Right lobe of liver (tissue), 6 donors: Measurements from ENCODE around the gene TNRC6C. TPM values are rescaled to one million over a fixed set of nuclear protein-coding genes. Genes with fewer than 3 reads are reported as not detected.
A peak's percentile ranks its signal among the peaks of the same experiment; 100 is the strongest.

Experiments
- ATAC-seq, 4 donors: fragments of 200-7000 bp; cut with Tn5 transposase; one replicate each; pipeline ENCODE4 v1.9.1; 2020; ENCODE audit warnings: mild to moderate bottlenecking in 4 of 4, moderate library complexity in 4 of 4
- DNase-seq, 3 donors: peaks; one replicate each; pipeline ENCODE4 v3.0.0-alpha.2; 2020
- H3K27ac ChIP-seq, 3 donors: fragments of 200-600 bp; one replicate each; pipeline ENCODE4 v1.8.0; 2022
- H3K27me3 ChIP-seq, 2 donors: fragments of 200-600 bp; one replicate each; pipeline ENCODE4 v1.8.0; 2022
- H3K36me3 ChIP-seq, 4 donors: fragments of 200-600 bp; sonication (generic) in 1 of 4; one replicate each; pipeline versions ENCODE4 v1.5.1 to v1.8.0; 2017 to 2022; ENCODE audit warnings: control low read depth in 1 of 4
- H3K4me1 ChIP-seq, 4 donors: fragments of 200-600 bp; sonication (generic) in 1 of 4; one replicate each; pipeline versions ENCODE4 v1.5.1 to v1.8.0; 2017 to 2022; ENCODE audit warnings: control low read depth in 1 of 4
- H3K4me3 ChIP-seq, 3 donors: fragments of 200-600 bp; one replicate each; pipeline ENCODE4 v1.8.0; 2022
- H3K9me3 ChIP-seq, 4 donors: fragments of 200-600 bp; sonication (generic) in 1 of 4; one replicate each; pipeline versions ENCODE4 v1.5.1 to v1.8.0; 2017 to 2022; ENCODE audit warnings: control low read depth in 1 of 4
- CTCF ChIP-seq, 4 donors: fragments of 200-600 bp in 3 of 4; fragments of 450-650 bp in 1 of 4; IDR thresholded peaks; one replicate each; pipeline versions ENCODE4 v1.5.1 to v1.8.0; 2016 to 2022; ENCODE audit warnings: antibody characterized with exemption in 4 of 4, mild to moderate bottlenecking in 2 of 4
- POLR2A ChIP-seq: fragments of 450-650 bp; IDR thresholded peaks from one replicate; pipeline ENCODE4 v1.6.1; 2017; ENCODE audit warnings: antibody characterized with exemption, mild to moderate bottlenecking
- WGBS: methylation state at CpG from one replicate; pipeline ENCODE4 v1.1.6; 2018; ENCODE audit warnings: low coverage, low lambda C conversion rate; ENCODE audit not compliant: insufficient coverage; ENCODE audit errors: missing lambda C conversion rate; 5-methylcytosine and 5-hydroxymethylcytosine counted together
- intact Hi-C, 2 donors: fragments of 100-400 bp; cut with DNase I; formaldehyde crosslinking; loops; one replicate each; pipeline versions ENCODE4 v1.11.2 to v1.14.1; 2022
- total RNA-seq, 6 experiments: library from RNA; depleted of rRNA in 2 of 6; stranded (reverse); fragments of >200 nt in 2 of 6; fragmentation: NEBNext Ultra II Directional in 3 of 6; extraction: Animal tissue kit (Norgen Biotek cat#: 25700) in 3 of 6; gene quantifications; one replicate each; pipeline versions ENCODE4 v1.1.0 to v1.2.4, GENCODE V29; 2016 to 2023
- donor health status: DM: no; HTN: yes; CAD: no.
- donor health status: DM: no; HTN: no; CAD: no.
- donor health status: DM: no; HTN: no; CAD: no.
- donor health status: DM: no; HTN: yes; CAD: no.
- donor health status: DM: no; HTN: yes; CAD: no.

Gene TNRC6C
- total RNA-seq, 6 experiments from 2014 or later, result 1.9 to 10.6 (median 7.7) TPM

- no peaks in the 10 kb centered on the region for H3K9me3 ChIP-seq
- no peak overlapping the region for H3K27ac ChIP-seq
- ATAC-seq, result peak; percentile 5 to 42 (median 28)
- intact Hi-C loops, result no loop called here
- peak; percentile 38 to 53 (median 44) for TF ChIP-seq CTCF (IDR thresholded peaks at IDR 0.05)
- TF ChIP-seq POLR2A, result no peak
- no peaks in the 10 kb centered on the region for H3K27me3 ChIP-seq
- H3K4me3 ChIP-seq, result no peak overlapping the region
- peaks cover 0 to 8% (median 2%) of the 10 kb centered on the region in 4 donors for H3K4me1 ChIP-seq
- H3K36me3 ChIP-seq, result no peaks in the 10 kb centered on the region
- 47% methylated on average over 17 of the region's 39 CpGs for WGBS
- peak in 2 of 3 donors; percentile 63 to 66 for DNase-seq
Observed at GRCh38 chr17:78133971-78134898, 175.7 kb downstream of the TNRC6C start.

- WGBS, result 20% methylated on average over 1 of the region's 9 CpGs
- no peak overlapping the region for H3K4me3 ChIP-seq
- DNase-seq (no peak), ATAC-seq (no peak)
- H3K27ac ChIP-seq, result no peak overlapping the region
- H3K4me1 ChIP-seq, result peaks cover 0 to 5% (median 2%) of the 10 kb centered on the region in 4 donors
- intact Hi-C loops, result no loop called here
- no peak for TF ChIP-seq CTCF (IDR thresholded peaks at IDR 0.05)
- no peak for TF ChIP-seq POLR2A
- H3K27me3 ChIP-seq, result no peaks in the 10 kb centered on the region
- H3K9me3 ChIP-seq, result no peaks in the 10 kb centered on the region
- no peaks in the 10 kb centered on the region for H3K36me3 ChIP-seq
Observed at GRCh38 chr17:78134899-78135385, 176.4 kb downstream of the TNRC6C start.

- WGBS, result 83% methylated on average over 8 of the region's 9 CpGs
- Histone ChIP-seq H3K4me3 (no peak overlapping the region), H3K36me3 (no peaks in the 10 kb centered on the region), H3K27me3 (no peaks in the 10 kb centered on the region), H3K4me1 (peaks cover 0 to 10% (median 2%) of the 10 kb centered on the region in 4 donors), H3K9me3 (no peaks in the 10 kb centered on the region), H3K27ac (no peak overlapping the region)
- DNase-seq, result no peak
- intact Hi-C loops, result no loop called here
- TF ChIP-seq CTCF (IDR thresholded peaks at IDR 0.05) (no peak), POLR2A (no peak)
- ATAC-seq, result no peak
Observed at GRCh38 chr17:78135858-78136500, 177.5 kb downstream of the TNRC6C start.

GRCh38 chr17:78137392-78138203 lies 179.1 kb downstream of the TNRC6C start:
- 31% methylated on average over 6 of the region's 26 CpGs for WGBS

More at GRCh38 chr17:78137392-78138203, 179.1 kb downstream of the TNRC6C start:
- no peaks in the 10 kb centered on the region for H3K36me3 ChIP-seq
- H3K27me3 ChIP-seq, result no peaks in the 10 kb centered on the region
- TF ChIP-seq POLR2A (no peak), CTCF (IDR thresholded peaks at IDR 0.05) (peak in 1 of 4 donors; percentile 29)
- DNase-seq (peak in 1 of 3 donors; percentile 58), ATAC-seq (no peak)
- peaks cover 0 to 10% (median 2%) of the 10 kb centered on the region in 4 donors for H3K4me1 ChIP-seq
- H3K4me3 ChIP-seq, result no peak overlapping the region
- peak overlapping the region in 1 of 3 donors; percentile 8 for H3K27ac ChIP-seq
- intact Hi-C loops, result no loop called here
- H3K9me3 ChIP-seq, result no peaks in the 10 kb centered on the region
